Ascending aorta (tissue), 2 donors: ENCODE results near the gene MINDY1. TPM values are rescaled to one million over a fixed set of nuclear protein-coding genes. Genes with fewer than 3 reads are reported as not detected.

Experiments used
- DNase-seq, 2 donors: peaks; one replicate each; pipeline ENCODE4 v3.0.0-alpha.2; 2019; ENCODE audit warnings: low spot score in 2 of 2
- H3K27ac ChIP-seq, 2 donors: fragments of 200-600 bp; sonication (generic); one replicate each; pipeline ENCODE4 v1.5.1; 2016 to 2017; ENCODE audit warnings: mild to moderate bottlenecking in 1 of 2
- H3K27me3 ChIP-seq: fragments of 200-600 bp; sonication (generic); one replicate; pipeline ENCODE4 v1.5.1; 2017
- H3K36me3 ChIP-seq, 2 donors: fragments of 200-600 bp; sonication (generic); one replicate each; pipeline ENCODE4 v1.5.1; 2016
- H3K4me1 ChIP-seq, 2 donors: fragments of 200-600 bp; sonication (generic); one replicate each; pipeline ENCODE4 v1.5.1; 2016 to 2017; ENCODE audit warnings: mild to moderate bottlenecking in 1 of 2
- H3K4me3 ChIP-seq, 2 donors: fragments of 200-600 bp; sonication (generic); one replicate each; pipeline ENCODE4 v1.5.1; 2016 to 2017; ENCODE audit warnings: mild to moderate bottlenecking in 1 of 2
- H3K9me3 ChIP-seq, 2 donors: fragments of 200-600 bp; sonication (generic); one replicate each; pipeline ENCODE4 v1.5.1; 2016
- intact Hi-C: fragments of 100-400 bp; cut with DNase I; formaldehyde crosslinking; loops from one replicate; pipeline ENCODE4 v1.15.1; 2023
- total RNA-seq: library from RNA; depleted of rRNA; stranded (reverse); fragments of >200 nt; gene quantifications from one replicate; pipeline ENCODE4 v1.1.0, GENCODE V29; 2016
- TF ChIP-seq, protein P1 (sequence below), 3 experiments: fragments of 200-600 bp in 2 of 3; fragments of 450-650 bp in 1 of 3; sonication (generic) in 2 of 3; IDR thresholded peaks; one replicate each; pipeline ENCODE4 v1.5.1; 2016 to 2019; ENCODE audit warnings: antibody characterized with exemption in 3 of 3, mild to moderate bottlenecking in 1 of 3, moderate library complexity in 1 of 3

Gene MINDY1, protein sequence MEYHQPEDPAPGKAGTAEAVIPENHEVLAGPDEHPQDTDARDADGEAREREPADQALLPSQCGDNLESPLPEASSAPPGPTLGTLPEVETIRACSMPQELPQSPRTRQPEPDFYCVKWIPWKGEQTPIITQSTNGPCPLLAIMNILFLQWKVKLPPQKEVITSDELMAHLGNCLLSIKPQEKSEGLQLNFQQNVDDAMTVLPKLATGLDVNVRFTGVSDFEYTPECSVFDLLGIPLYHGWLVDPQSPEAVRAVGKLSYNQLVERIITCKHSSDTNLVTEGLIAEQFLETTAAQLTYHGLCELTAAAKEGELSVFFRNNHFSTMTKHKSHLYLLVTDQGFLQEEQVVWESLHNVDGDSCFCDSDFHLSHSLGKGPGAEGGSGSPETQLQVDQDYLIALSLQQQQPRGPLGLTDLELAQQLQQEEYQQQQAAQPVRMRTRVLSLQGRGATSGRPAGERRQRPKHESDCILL
- 9.7 TPM for total RNA-seq

- Histone ChIP-seq H3K9me3 (no peaks in the 10 kb centered on the region), H3K27me3 (no peaks in the 10 kb centered on the region), H3K36me3 (peaks cover 2 to 3% of the 10 kb centered on the region in 2 donors), H3K4me1 (peaks cover 11 to 46% of the 10 kb centered on the region in 2 donors), H3K27ac (peak within 1 kb of the TSS; percentile 85 to 87), H3K4me3 (peak within 1 kb of the TSS; percentile 70 to 71)
- TF ChIP-seq, protein P1, sequence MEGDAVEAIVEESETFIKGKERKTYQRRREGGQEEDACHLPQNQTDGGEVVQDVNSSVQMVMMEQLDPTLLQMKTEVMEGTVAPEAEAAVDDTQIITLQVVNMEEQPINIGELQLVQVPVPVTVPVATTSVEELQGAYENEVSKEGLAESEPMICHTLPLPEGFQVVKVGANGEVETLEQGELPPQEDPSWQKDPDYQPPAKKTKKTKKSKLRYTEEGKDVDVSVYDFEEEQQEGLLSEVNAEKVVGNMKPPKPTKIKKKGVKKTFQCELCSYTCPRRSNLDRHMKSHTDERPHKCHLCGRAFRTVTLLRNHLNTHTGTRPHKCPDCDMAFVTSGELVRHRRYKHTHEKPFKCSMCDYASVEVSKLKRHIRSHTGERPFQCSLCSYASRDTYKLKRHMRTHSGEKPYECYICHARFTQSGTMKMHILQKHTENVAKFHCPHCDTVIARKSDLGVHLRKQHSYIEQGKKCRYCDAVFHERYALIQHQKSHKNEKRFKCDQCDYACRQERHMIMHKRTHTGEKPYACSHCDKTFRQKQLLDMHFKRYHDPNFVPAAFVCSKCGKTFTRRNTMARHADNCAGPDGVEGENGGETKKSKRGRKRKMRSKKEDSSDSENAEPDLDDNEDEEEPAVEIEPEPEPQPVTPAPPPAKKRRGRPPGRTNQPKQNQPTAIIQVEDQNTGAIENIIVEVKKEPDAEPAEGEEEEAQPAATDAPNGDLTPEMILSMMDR (IDR thresholded peaks at IDR 0.05), result peak; percentile 24 to 59 (median 55)
- intact Hi-C loops, result loop anchor here (10.0 kb wide), 1 partner anchor 312 kb away; the partner anchor contains the start of gene GOLPH3L
- DNase-seq, result peak; percentile 22 to 85
Measured at GRCh38 chr1:151006327-151007052, at the start of gene MINDY1. Gene MINDY1 (minus strand): TSS chr1:151006902. CDS start chr1:151002617, 4,285 bp downstream.

- intact Hi-C loops, result loop anchor here (5.0 kb wide), 1 partner anchor 179 kb away; the partner anchor contains the start of gene ARNT
- Histone ChIP-seq H3K27me3 (no peaks in the 10 kb centered on the region), H3K36me3 (peaks cover 45 to 53% of the 10 kb centered on the region in 2 donors), H3K4me3 (peak overlapping the region in 1 of 2 donors; percentile 15), H3K27ac (peak overlapping the region; percentile 71 to 96), H3K4me1 (peaks cover 0 to 26% of the 10 kb centered on the region in 2 donors), H3K9me3 (no peaks in the 10 kb centered on the region)
- TF ChIP-seq, protein P1 (IDR thresholded peaks at IDR 0.05), result no peak
- no peak for DNase-seq
Measured at GRCh38 chr1:151056149-151056548, 49.4 kb upstream of the MINDY1 start.

- peak overlapping the region; percentile 71 to 96 for H3K27ac ChIP-seq
- H3K4me3 ChIP-seq, result no peak overlapping the region
- H3K27me3 ChIP-seq, result no peaks in the 10 kb centered on the region
- peaks cover 0 to 24% of the 10 kb centered on the region in 2 donors for H3K4me1 ChIP-seq
- TF ChIP-seq, protein P1 (IDR thresholded peaks at IDR 0.05), result no peak
- H3K9me3 ChIP-seq, result no peaks in the 10 kb centered on the region
- DNase-seq, result no peak
- H3K36me3 ChIP-seq, result peaks cover 45 to 53% of the 10 kb centered on the region in 2 donors
- intact Hi-C loops, result loop anchor here (5.0 kb wide), 1 partner anchor 178 kb away; the partner anchor contains the start of gene ARNT
Measured at GRCh38 chr1:151055581-151055980, 48.9 kb upstream of the MINDY1 start.

- no peaks in the 10 kb centered on the region for H3K27me3 ChIP-seq
- no peak for DNase-seq
- H3K9me3 ChIP-seq, result no peaks in the 10 kb centered on the region
- peak overlapping the region; percentile 71 to 96 for H3K27ac ChIP-seq
- intact Hi-C loops, result loop anchor here (5.0 kb wide), 1 partner anchor 178 kb away; the partner anchor contains the start of gene ARNT
- TF ChIP-seq, protein P1 (IDR thresholded peaks at IDR 0.05), result no peak
- H3K4me1 ChIP-seq, result peaks cover 0 to 24% of the 10 kb centered on the region in 2 donors
- peaks cover 45 to 53% of the 10 kb centered on the region in 2 donors for H3K36me3 ChIP-seq
- no peak overlapping the region for H3K4me3 ChIP-seq
Measured at GRCh38 chr1:151054971-151055547, 48.4 kb upstream of the MINDY1 start.

- H3K27me3 ChIP-seq, result no peaks in the 10 kb centered on the region
- intact Hi-C loops, result no loop called here
- no peaks in the 10 kb centered on the region for H3K9me3 ChIP-seq
- H3K4me1 ChIP-seq, result peaks cover 0 to 10% of the 10 kb centered on the region in 2 donors
- no peak overlapping the region for H3K4me3 ChIP-seq
- TF ChIP-seq, protein P1 (IDR thresholded peaks at IDR 0.05), result no peak
- H3K36me3 ChIP-seq, result peaks cover 45 to 49% of the 10 kb centered on the region in 2 donors
- no peak overlapping the region for H3K27ac ChIP-seq
- no peak for DNase-seq
Measured at GRCh38 chr1:151051356-151052009, 44.8 kb upstream of the MINDY1 start.
